Transverse colon (tissue), 1 donor: ENCODE results near the gene COG2.

ENCODE experiments used
- EP300 ChIP-seq: sonication (generic); formaldehyde crosslinking; IDR thresholded peaks from one replicate; pipeline ENCODE4 v1.6.1; 2017; ENCODE audit warnings: antibody characterized with exemption, low read depth
- POLR2A ChIP-seq: fragments of 450-650 bp; IDR thresholded peaks from one replicate; pipeline ENCODE4 v1.6.1; 2016; ENCODE audit warnings: antibody characterized with exemption, mild to moderate bottlenecking, moderate library complexity

- no peak for TF ChIP-seq POLR2A
- TF ChIP-seq EP300 = no peak
These were observed 52.7 kb downstream of the COG2 start for GRCh38 chr1:230694991-230695390.
